Osteocyte (in vitro differentiated cells): Measurements from ENCODE around the gene TTC39A. TPM values are rescaled to one million over a fixed set of nuclear protein-coding genes. Genes with fewer than 3 reads are reported as not detected.

Source experiments
- DNase-seq: peaks from one replicate; pipeline ENCODE4 v3.0.0; 2021; ENCODE audit warnings: mixed read lengths; ENCODE audit not compliant: unreplicated experiment; ENCODE audit errors: extremely low spot score
- H3K27ac Mint-ChIP-seq: one replicate; pipeline ENCODE4 v1.8.0; 2021; ENCODE audit warnings: mild to moderate bottlenecking, mixed read lengths; ENCODE audit not compliant: unreplicated experiment
- H3K27me3 Mint-ChIP-seq: one replicate; pipeline ENCODE4 v1.8.0; 2021; ENCODE audit warnings: mixed read lengths; ENCODE audit not compliant: unreplicated experiment
- H3K36me3 Mint-ChIP-seq: one replicate; pipeline ENCODE4 v1.8.0; 2021; ENCODE audit warnings: mixed read lengths; ENCODE audit not compliant: unreplicated experiment
- H3K4me1 Mint-ChIP-seq: one replicate; pipeline ENCODE4 v1.8.0; 2021; ENCODE audit warnings: mixed read lengths; ENCODE audit not compliant: unreplicated experiment
- H3K4me3 Mint-ChIP-seq: one replicate; pipeline ENCODE4 v1.8.0; 2021; ENCODE audit warnings: mild to moderate bottlenecking, moderate library complexity, mixed read lengths; ENCODE audit not compliant: unreplicated experiment
- H3K9me3 Mint-ChIP-seq: one replicate; pipeline ENCODE4 v1.8.0; 2021; ENCODE audit warnings: mixed read lengths; ENCODE audit not compliant: unreplicated experiment
- CTCF ChIP-seq: fragments of 200-600 bp; sonication (generic); IDR thresholded peaks from 2 replicates; pipeline ENCODE4 v1.5.0; 2021; ENCODE audit warnings: antibody characterized with exemption, mild to moderate bottlenecking, moderate library complexity
- total RNA-seq: library from RNA; stranded (reverse); gene quantifications from 2 replicates; pipeline ENCODE4 v1.2.1, GENCODE V29; 2021

The TTC39A gene
- total RNA-seq, 1 donor from 2014 or later = 1.3 TPM

- Mint-ChIP-seq H3K9me3 (no peaks in the 10 kb centered on the region), H3K27me3 (no peaks in the 10 kb centered on the region), H3K4me1 (peaks cover 24% of the 10 kb centered on the region), H3K4me3 (no peak overlapping the region), H3K36me3 (no peaks in the 10 kb centered on the region), H3K27ac (no peak overlapping the region)
- DNase-seq = no peak
- no peak for TF ChIP-seq CTCF
Measured at GRCh38 chr1:51301844-51302162, 28.6 kb downstream of the TTC39A start.

- Mint-ChIP-seq H3K4me3 (no peak overlapping the region), H3K27ac (no peak overlapping the region), H3K4me1 (peaks cover 28% of the 10 kb centered on the region), H3K27me3 (no peaks in the 10 kb centered on the region), H3K9me3 (no peaks in the 10 kb centered on the region), H3K36me3 (no peaks in the 10 kb centered on the region)
- no peak for TF ChIP-seq CTCF
- no peak for DNase-seq
Measured at GRCh38 chr1:51301152-51301843, 29.1 kb downstream of the TTC39A start.

- no peak for DNase-seq
- no peaks in the 10 kb centered on the region for H3K36me3 Mint-ChIP-seq
- H3K4me3 Mint-ChIP-seq = no peak overlapping the region
- TF ChIP-seq CTCF = no peak
- H3K27me3 Mint-ChIP-seq = no peaks in the 10 kb centered on the region
- peaks cover 26% of the 10 kb centered on the region for H3K4me1 Mint-ChIP-seq
- no peak overlapping the region for H3K27ac Mint-ChIP-seq
- H3K9me3 Mint-ChIP-seq = no peaks in the 10 kb centered on the region
Measured at GRCh38 chr1:51299981-51300670, 30.2 kb downstream of the TTC39A start.

GRCh38 chr1:51299185-51299885, 31.0 kb downstream of the TTC39A start:
- Mint-ChIP-seq H3K4me3 (no peak overlapping the region), H3K4me1 (peaks cover 26% of the 10 kb centered on the region), H3K36me3 (no peaks in the 10 kb centered on the region), H3K9me3 (no peaks in the 10 kb centered on the region), H3K27me3 (no peaks in the 10 kb centered on the region), H3K27ac (no peak overlapping the region)
- no peak for DNase-seq
- TF ChIP-seq CTCF = no peak

GRCh38 chr1:51298322-51298705, 32.0 kb downstream of the TTC39A start:
- Mint-ChIP-seq H3K36me3 (no peaks in the 10 kb centered on the region), H3K27me3 (no peaks in the 10 kb centered on the region), H3K9me3 (no peaks in the 10 kb centered on the region), H3K4me3 (no peak overlapping the region), H3K27ac (no peak overlapping the region), H3K4me1 (peaks cover 16% of the 10 kb centered on the region)
- no peak for DNase-seq
- TF ChIP-seq CTCF = no peak
